Measurements from ENCODE around the gene PCYT1A.
"Not testable (repeated sequence)": the region's sequence is repeated elsewhere in the genome, so short reads cannot be mapped to it uniquely, and the experiment has no call there.

PCYT1A gene

GRCh38 chr3:196210673-196211556 is 76.6 kb downstream of the PCYT1A start, which contains the start of gene ZDHHC19:
Gene ZDHHC19, minus strand, starts transcription at chr3:196211400. Its CDS starts 85 bp downstream, at chr3:196211315.
- DNase-seq (ENCODE audit: low read depth), result no peak

DNA sequence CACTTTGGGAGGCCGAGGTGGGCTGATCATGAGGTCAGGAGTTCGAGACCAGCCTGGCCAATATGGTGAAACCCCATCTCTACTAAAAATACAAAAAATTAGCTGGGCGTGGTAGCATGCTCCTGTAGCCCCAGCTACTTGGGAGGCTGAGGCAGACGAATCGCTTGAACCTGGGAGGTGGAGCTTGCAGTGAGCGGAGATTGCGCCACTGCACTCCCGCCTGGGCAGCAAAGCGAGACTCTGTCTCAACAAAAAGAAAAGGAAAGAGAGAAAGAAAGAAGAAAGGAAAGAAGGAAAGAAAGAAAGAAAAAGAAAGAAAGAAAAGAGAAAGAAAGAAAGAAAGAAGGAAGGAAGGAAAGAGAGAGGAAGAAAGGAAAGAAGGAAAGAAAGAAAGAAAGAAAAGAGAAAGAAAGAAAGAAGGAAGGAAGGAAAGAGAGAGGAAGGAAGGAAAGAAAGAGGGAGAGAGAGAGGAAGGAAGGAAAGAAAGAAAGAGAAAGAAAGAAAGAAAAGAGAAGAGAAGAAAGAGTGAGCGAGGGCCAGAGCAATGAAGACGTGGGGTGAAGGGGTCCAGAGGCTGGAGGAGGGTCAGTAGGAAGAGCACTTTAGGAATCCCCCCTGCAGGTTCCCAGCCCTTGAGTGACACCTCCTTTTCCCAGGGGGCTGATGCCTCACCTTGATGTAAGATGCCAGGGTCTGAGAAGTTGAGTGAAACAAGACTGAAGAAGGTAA is 77.4 kb downstream of the PCYT1A start:
- DNase-seq (ENCODE audit: low read depth), result not testable (repeated sequence)

DNA sequence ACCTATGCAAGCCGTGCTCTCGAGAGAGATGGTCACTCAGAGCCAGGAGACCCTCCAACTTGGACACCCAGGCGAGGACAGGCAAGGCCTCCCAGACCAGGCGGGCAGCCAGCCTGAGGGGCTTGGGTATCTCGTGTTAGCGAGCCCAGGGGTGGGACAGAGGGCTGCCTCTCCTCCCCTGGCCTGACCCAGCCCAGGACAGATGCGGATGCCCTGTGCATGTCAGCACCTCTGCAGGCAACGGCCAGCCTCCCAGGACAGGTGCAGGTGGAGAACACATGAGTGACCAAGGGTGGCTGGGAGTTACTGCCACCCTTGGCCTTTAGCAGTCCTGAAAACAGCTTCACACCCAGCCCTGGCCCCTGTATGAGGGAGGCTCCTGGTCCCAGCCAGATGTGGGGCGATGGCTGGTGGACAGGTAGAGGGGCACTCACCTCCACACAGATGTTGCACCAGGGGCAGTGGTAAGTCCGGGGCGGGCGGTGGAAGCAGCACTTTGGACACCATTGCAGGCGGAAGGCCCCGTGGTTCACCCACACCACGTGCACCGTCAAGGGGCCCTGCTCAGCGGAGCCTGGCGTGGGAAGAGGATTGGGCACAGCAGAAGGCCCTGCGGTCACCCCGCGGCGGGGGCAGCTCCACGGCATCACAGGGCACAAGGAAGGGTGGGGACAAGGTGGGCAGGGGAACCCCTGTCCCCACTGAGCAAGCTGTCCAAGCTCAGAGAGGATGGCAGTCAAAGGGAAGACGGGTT is 78.4 kb downstream of the PCYT1A start:
- no peak for DNase-seq (ENCODE audit: low read depth)

DNA sequence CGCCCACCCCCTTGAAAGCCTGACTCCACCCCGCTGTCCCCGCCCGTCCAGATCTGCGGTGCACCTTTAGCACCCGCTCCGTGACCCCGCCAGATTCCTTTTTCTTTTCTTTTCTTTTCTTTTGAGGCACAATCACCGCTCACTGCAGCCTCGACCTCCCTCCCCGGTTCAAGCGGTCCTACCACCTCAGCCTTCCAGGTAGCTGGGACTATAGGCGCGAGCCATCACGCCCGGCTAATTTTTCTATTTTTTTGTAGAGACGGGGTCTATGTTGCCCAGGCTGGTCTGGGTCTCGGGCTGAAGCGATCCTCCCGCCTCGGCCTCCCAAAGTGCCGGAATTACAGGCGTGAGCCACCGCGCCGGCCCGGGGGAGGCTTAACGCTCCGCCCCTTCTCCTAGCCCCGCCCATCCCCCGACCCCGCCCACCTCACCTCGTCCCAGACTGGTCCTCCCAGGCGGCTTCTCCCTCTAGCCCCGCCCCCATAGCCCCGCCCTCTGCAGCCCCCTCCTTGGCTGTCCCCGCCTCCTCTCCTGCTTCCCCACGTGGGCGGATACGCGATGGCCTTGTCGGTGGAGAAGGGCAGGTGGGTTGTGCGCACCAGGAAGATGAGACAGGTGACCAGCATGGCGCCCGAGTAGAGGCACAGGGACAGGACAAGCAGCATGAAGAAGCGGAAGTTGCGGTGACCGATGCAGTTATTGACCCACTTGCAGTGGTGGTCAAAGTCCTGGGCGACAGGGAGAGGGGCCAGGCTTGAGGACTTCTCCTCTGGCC is 79.5 kb downstream of the PCYT1A start:
- no peak for DNase-seq (ENCODE audit: low read depth)

DNA sequence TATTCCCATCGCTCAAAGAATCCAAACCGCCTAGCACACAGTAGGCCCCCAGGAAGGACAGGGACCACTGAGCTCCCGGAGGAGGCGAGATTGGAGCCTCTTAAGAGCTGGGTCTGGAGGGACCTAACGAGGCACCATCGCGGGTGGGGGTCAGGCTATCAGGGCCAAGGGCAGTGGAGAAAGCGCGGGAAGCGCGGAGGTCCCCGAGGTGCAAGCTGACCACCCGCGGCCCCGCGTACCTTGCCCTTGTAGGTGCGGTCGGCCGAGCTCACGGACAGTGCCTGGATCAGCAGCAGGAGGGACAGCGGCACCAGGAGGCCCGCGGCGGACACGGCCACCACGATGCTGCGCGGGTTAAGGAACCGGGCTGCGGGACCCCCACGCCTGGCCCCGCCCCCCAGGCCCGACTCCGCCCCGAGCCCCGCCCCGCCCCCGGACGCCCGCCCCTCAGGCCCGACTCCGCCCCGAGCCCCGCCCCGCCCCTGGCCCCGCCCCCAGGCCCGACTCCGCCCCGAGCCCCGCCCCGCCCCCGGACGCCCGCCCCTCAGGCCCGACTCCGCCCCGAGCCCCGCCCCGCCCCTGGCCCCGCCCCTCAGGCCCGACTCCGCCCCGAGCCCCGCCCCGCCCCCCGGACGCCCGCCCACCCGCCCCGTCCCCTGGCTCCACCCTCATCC is 80.2 kb downstream of the PCYT1A start:
- no peak for DNase-seq (ENCODE audit: low read depth)

DNA sequence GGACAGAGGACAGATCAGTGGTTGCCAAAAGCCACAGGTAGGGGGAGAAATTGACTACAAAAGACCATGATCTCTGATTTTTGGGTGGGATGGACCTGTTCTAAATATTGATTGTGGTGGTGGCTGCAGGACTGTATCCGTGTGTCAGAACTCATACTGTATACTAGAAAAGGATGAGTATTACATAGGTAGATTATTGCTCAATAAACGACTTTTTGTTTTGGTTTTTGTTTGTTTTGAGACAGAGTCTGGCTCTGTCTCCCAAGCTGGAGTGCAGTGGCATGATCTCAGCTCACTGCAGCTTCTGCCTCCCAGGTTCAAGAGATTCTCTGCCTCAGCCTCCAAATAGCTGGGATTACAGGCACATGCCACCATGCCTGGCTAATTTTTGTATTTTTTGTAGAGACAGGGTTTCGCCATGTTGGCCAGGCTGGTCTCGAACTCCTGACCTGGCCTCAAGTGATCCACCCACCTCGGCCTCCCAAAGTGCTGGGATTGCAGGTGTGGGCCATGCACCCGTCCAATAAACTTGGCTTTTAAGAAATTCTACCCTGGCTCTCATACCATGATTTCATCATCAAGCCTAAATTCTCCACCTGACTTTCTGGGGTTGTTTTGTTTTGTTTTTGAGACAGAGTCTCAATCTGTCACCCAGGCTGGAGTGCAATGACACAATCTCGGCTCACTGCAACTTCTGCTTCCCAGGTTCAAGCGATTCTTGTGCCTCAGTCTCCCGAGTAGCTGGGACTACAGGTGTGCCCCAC is 81.9 kb downstream of the PCYT1A start:
- DNase-seq (ENCODE audit: low read depth), result not testable (repeated sequence)

- no peak for DNase-seq (ENCODE audit: low read depth)
Measured at GRCh38 chr3:196203846-196204245, 83.7 kb downstream of the PCYT1A start.

- no peak for DNase-seq (ENCODE audit: low read depth)
Measured at GRCh38 chr3:196202516-196202970, 85.0 kb downstream of the PCYT1A start.

DNA sequence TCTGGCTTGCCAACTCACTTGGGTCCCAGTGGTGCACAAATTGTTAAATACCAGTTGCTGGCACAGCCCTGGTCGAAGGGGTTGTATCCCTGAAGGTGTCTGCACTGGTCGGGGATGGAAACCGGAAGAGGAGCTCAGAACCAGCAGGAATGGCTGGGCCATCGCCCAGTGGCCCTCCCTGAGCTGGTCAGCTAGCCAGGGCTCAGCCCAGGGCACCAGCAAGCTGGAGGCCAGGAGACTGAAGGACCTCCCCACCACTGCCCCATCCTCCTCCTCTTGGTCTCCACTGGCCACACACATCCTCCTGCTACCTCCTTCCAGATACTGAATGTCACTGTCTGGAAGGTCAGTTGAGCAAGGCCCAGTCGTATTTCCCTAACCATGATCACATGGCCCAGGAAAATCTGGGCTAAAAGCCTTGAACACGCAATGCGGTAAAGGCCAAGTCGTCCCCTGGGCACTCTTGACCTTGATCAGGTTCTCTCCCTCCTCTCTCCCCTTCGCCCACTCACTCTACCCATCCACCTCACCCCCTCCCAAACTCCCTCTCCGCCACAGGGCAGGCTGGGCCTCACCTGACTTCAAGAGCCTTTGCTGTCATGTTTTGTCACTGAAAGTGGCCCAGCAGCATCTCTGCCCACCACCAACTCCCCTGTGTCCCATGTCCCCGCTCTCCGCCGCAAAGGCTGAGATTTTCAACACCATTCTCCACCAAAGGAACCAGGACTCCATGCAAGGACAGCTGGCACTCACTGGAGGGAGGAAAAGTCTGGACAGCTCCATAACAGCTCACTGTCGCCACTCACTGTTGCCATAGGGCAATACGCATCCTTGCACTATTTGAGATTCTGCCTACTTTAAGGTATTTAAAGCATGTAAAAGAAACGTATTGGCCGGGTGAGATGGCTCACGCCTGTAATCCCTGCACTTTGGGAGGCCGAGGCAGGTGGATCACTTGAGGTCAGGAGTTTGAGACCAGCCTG is 88.5 kb downstream of the PCYT1A start:
- DNase-seq (ENCODE audit: low read depth), result no peak

DNA sequence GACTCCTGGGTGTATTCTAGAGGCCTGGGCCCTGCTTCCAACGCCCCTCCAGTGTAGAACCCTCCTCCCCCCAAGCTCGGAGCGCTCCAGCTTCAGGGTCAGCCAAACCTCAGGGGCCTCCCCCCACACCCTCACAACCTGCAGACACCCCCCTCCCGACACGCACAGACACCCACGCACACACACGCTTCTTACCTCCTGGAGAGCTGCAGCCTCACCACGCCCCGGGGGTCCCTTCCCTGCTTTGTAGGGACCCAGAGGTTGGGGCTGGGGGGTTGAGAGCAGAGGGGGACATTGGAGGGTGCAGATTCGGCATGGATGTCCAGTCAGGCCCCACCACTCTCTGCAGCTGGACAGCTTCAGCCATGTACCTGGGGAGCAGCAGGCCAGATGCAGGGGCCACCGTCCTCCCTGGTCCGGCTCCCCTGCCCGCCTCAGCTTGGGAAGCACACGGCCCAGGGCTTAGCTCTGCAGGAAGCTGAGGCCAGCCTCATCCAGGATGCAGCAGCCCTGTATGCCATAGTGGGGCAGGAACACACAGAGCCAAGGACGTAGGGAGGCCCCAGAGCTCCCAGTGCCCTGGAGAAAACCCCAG is 89.3 kb downstream of the PCYT1A start:
- no peak for DNase-seq (ENCODE audit: low read depth)

- no peak for DNase-seq (ENCODE audit: low read depth)
Measured at GRCh38 chr3:196197524-196197923, 90.0 kb downstream of the PCYT1A start.

DNA sequence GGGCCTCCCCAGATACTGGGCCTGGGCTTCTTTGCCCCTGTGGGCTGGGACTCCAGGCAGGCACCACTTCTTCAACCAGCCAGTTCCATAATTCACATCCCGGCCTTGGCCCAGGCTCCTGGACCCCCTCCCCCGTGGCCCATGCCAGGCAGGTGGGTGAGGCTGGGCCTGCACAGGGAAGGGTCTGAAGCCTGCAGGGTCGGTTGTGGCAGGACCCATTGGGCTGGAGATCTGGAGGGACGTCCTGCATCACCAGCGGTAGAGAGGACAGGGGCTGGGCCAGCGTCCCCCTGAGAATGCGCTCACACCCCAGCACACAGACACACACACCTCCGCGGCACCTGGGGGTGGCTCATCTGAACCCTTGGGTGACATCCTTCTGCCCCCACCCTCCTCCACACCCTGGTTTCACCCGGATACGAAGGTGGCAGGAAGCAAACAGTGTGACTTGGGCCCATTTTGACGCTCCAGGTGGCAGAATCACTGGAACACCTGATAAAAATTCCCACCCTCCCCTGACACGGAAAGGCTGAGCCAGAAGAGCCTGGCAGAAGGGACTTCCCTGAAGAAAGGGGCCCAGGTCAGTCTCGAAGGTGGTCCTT is 91.8 kb downstream of the PCYT1A start:
- DNase-seq (ENCODE audit: low read depth), result no peak

GRCh38 chr3:196194542-196194915 is 93.0 kb downstream of the PCYT1A start:
- DNase-seq (ENCODE audit: low read depth), result no peak

- no peak for DNase-seq (ENCODE audit: low read depth)
Measured at GRCh38 chr3:196193736-196194541, 93.6 kb downstream of the PCYT1A start.

- DNase-seq (ENCODE audit: low read depth), result no peak
Measured at GRCh38 chr3:196193133-196193735, 94.3 kb downstream of the PCYT1A start.

- no peak for DNase-seq (ENCODE audit: low read depth)
Measured at GRCh38 chr3:196192524-196193051, 94.9 kb downstream of the PCYT1A start.

Measured in HS-5 (cell line).